SW 1271 (cell line): ENCODE data around the gene NR4A1.

Experiments
- DNase-seq, 2 experiments: peaks; one replicate each; lab custom pipeline; 2025; lab: John Stamatoyannopoulos, UW

NR4A1 gene

GRCh38 chr12:52058631-52059361 lies 7.6 kb downstream of the NR4A1 start:
- no peak for DNase-seq

GRCh38 chr12:52059582-52060497 lies 8.6 kb downstream of the NR4A1 start:
- no peak for DNase-seq

- no peak for DNase-seq
Measured at GRCh38 chr12:52060498-52061177, 9.4 kb downstream of the NR4A1 start.

DNA sequence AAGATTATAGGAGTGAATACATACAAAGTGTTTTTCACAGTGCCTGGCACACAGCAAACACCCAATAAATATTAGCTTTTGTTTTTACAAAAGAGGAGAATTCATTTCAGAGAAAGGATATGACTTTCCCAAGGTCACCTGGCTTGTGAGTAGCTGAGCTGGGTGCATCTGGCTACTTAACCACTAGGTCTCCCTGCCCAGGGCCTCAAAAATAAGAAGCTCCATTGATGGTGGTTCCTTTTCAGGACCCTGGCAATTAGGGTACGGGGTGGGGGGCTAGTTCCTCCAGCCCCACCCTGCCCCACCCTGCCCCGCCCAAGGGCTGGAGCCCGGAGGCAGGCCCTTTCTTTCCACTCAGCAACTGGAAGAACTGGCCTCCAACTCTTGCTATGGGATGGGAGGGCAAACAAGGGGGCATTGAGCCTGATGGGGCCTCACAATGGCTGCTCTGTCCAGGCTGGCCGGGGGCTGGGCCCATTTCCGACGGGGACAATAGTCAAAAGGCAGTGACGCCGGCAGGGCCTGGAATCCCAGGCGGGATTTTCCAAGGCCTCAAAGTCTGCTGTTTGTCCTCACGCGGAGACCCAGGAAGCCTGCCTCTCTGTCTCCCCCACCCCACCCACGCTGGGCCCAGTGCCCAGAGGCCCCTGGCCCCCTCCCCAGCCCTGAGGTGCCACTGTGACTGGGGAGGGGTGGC lies 10.4 kb downstream of the NR4A1 start:
- no peak for DNase-seq

GRCh38 chr12:52062167-52063081 lies 11.2 kb downstream of the NR4A1 start:
- DNase-seq = no peak

DNA sequence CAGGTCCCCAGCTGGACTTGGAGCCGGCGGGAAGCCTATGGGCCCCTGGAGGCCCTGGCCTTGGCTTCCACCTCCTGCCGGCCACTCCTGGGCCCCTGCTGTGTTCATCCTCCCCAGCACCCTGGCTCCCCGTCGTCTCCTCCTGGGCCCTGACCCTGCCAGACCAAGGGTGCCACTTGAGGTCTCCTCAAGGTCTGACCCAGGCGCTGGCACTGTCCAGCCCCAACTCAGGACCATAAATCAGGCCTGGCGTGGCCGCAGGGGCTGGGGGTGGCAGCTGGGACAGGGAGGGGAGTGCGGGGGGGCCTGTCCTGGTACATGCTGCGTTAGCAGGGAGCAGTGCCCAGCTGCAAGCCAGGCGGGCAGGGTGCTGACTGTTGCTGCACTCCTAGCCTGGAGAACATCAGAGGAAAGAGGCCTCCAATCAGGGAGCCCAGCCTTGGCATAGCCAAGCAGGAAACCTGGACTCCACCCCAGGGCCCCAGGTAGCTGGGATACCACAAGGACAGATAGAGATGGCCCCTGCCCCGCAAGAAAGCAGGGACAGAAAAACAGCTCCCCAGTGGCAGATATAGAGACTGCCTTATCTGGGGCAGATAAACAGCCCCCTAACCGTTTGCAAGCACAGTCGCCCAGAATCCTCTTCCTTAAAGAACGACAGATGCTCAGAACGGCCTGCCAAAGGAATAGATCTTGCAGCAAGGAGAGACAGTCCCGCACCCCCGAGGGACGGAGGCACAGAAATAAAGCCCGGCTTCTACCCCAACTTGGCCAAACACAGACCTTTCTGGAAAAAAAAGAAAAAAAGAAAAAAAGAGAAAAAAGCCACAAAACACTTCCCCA lies 12.1 kb downstream of the NR4A1 start:
- DNase-seq = no peak

GRCh38 chr12:52063981-52064649 lies 12.9 kb downstream of the NR4A1 start:
- DNase-seq = no peak

DNA sequence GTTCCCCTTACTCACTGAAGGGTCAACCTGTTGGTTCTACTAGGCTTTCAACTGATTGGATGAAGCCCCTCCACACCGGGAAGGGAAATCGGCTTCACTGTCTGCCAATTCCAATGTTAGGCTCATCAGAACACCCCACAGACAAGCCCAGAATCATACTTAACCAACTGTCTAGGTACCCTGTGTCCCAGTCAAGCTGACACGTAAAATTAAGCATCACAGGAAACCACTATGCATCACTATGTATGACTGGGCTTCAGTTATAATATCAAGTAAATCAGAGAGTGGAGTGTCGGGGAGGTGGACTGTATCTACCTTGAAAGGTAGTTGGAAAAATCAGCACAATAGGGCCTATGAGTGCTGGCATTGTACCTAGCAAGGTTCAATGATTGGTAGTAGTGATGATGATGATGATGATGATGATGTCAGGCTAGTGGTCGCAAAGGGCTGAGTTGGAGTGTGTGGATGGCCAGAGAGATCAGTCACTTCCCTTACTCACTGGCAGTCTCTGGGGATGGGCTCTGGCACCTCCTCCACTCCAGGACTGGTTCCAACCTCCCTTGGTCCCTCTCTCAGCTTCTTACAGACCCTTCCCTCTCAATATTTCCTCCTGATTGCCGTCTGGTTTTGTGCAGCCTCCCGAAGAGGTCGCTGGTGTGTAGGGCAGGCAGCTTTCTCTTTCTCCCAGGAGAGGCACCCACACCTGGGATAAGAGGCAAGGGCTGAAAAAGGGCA lies 15.3 kb downstream of the NR4A1 start:
- no peak for DNase-seq

DNA sequence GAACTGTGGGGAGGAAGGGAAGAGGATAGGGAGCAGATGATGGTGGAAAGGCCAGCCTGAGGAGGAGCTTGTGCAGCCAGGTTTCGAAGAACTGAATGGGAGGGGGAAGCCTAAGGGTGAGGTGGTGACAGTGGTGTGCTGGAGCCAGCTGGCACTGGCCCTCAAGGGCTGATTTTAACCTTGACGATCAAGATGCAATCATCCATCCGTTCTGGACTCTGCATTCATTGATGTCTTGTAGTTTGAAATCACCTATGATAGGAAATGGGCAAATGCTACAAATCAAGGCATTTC lies 15.8 kb downstream of the NR4A1 start:
- DNase-seq = no peak

DNA sequence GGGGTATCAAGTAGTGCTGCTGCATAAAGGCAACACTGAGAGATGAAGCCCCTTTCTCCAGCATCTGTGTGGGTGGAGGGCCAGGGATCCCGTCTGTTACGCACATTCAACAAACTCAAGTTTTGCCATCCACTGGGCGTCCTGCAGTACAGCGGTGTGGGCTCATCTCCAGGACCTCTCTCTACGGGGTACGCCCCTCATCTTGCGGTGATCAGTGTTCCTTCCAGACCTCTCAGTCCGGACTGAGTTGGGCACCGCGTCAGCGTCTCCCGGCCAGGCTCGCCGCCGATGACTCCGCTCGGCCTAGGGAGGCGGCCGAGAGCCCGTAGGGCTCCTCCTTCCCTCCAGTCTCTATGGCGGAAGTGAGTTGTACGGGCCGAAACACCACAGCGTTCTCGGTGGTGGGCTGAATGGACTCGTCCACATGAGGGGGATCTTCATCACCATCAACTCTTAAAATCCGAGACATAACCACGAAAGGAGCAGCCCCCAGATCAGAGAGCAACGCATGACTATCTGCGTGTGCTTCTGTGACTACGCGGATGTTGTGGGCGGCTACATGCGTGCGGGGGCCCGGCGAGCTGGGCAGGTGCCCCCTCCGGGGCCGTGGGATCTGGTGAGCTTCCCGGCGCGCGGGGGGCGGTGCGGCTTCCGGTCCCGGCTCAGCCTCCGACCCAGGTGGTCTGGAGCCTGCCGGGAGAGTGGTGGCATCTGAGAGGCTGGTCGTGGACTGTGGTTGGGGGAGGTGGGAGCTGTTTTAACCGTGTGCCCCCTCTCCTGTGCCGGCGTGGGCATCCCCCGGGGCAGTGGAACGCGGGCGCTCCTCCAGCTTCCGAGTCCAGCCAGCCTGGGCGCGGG lies 18.3 kb downstream of the NR4A1 start, which contains the start of gene ATG101:
ATG101 (plus strand) TSS at position 652 of the 858 bp plus-strand sequence. CDS start 3,673 bp downstream, outside the sequence.
- DNase-seq = peak; percentile 85 to 95

- no peak for DNase-seq
Measured at GRCh38 chr12:52070185-52070925, 19.1 kb downstream of the NR4A1 start.

DNA sequence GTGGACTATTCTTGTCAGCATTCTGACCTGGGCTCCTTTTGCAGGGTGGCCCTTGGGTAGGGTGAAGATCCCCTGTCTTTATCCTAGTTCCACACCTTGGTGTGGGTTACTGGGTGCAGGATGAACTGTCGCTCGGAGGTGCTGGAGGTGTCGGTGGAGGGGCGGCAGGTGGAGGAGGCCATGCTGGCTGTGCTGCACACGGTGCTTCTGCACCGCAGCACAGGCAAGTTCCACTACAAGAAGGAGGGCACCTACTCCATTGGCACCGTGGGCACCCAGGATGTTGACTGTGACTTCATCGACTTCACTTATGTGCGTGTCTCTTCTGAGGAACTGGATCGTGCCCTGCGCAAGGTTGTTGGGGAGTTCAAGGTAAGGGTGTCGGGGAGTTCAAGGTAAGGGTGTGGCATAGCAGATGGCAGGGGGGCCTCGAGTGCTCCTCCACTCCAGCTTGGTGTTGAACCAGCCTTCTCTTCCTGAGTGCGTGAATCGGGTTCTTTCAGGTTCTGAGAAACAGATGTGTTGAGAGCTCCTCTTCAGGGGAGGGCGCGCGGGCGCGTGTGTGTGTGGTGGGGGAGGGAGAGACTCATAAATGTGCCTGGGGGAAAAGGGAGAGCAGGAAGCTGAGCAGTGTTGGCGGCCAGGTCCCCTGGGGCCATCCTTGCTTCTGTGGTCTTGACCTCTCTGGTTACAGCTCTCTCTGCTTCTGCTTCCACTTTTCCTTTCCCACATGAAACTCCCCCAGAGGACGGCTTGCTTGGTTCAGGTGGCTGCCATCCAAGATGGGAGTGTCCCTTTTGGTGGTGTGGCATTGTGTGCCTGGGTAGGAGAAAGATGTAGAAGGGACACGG lies 22.5 kb downstream of the NR4A1 start:
- no peak for DNase-seq

GRCh38 chr12:52074971-52075724 lies 23.9 kb downstream of the NR4A1 start:
- no peak for DNase-seq

DNA sequence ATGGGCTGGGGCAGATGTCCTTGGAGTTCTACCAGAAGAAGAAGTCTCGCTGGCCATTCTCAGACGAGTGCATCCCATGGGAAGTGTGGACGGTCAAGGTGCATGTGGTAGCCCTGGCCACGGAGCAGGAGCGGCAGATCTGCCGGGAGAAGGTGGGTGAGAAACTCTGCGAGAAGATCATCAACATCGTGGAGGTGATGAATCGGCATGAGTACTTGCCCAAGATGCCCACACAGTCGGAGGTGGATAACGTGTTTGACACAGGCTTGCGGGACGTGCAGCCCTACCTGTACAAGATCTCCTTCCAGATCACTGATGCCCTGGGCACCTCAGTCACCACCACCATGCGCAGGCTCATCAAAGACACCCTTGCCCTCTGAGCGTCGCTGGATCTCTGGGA lies 25.6 kb downstream of the NR4A1 start:
- no peak for DNase-seq

DNA sequence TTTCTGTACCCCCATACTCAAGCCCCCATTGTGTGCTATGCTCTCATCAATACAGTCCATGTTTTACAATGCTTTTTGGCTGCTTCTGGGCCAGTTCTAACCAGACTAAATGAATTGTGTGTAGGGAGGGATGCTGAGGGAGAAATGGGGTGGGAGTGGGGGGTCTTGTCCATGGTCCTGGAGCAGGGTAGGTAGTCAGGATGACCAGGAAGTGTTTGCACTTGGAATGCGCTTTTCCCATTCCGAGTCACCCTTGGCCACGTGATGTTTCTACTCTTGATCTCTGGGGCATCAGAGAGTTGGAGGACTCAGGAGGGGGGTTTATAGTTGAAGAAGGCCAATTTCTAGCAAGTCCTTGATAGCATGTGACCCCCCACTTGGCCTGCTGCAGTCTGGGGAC lies 27.0 kb downstream of the NR4A1 start:
- no peak for DNase-seq
